ENCODE results near the gene P2RY13. TPM values are rescaled to one million over a fixed set of nuclear protein-coding genes. Genes with fewer than 3 reads are reported as not detected.

Gene P2RY13
- total and polyA plus RNA-seq, 10 of the 15 experiments (the other 5 are each of a cell fraction or from before 2014, with no cell fraction given), result not detected

DNA sequence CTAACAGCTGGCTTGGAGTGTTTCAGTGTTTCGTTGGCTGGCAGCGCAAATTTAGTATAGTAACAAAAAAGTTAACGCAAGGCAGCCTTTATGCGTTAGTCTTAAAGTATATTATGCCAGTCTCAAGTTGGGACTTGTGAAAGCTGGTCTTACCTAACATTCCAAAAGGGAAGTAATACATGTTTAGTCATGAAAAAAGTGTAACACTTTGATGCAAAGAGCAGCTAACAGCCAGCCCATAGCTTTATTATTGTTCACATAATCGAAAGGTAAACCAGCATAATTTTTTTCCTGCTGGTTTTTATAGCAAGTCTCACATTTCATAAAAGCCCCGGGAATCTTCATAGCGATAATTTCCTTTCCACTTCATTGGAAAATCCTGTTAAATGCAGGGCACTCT is 10.4 kb downstream of the P2RY13 start (continued):
- no peak for TF ChIP-seq ZZZ3 (IDR thresholded peaks at IDR 0.05; ENCODE audit: control insufficient read depth, insufficient read length, low read depth)
- no peak for TF ChIP-seq GABPA (IDR thresholded peaks at IDR 0.05; ENCODE audit: low read depth)
- TF ChIP-seq NFYB (IDR thresholded peaks at IDR 0.05; ENCODE audit: insufficient read depth, low read depth, low read length), result no peak

DNA sequence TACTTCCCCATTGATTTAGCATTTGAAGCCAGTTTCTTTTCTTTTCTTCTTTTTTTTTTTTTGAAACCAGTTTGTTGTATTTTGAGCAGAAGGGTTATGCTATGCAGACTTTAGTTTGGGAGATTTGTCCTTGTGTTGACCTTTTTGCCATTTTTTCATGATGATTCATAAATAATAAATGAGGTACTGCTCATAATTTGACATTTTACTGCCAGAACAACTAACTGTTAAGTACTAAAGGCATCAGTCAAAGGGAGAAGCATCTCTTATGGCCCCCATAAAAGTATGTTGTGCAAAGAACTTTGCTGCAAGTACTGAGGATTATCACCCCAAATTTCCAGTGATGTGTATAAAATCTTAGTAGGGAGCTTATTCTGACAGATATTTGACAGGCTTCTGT is 11.0 kb downstream of the P2RY13 start:
- Histone ChIP-seq H3K9ac (ENCODE audit: control insufficient read depth, insufficient read depth, low read length) (no peak overlapping the region), H3K4me2 (ENCODE audit: control insufficient read depth, insufficient read depth) (no peak overlapping the region), H3K4me1 (ENCODE audit: control insufficient read depth, insufficient read depth, low read length) (no peaks in the 10 kb centered on the region), H3K36me3 (ENCODE audit: control insufficient read depth in 2 of 2, insufficient read depth in 2 of 2, low read length in 1 of 2) (no peaks in the 10 kb centered on the region), H3K27ac (ENCODE audit: control insufficient read depth, insufficient read depth) (no peak overlapping the region), H3K9me3 (replicated peaks; ENCODE audit: control insufficient read depth, insufficient read depth, low read length) (no peaks in the 10 kb centered on the region), H3K27me3 (replicated peaks in 1 of 2; ENCODE audit: control insufficient read depth in 2 of 2, insufficient read depth in 2 of 2, low read length in 1 of 2) (no peaks in the 10 kb centered on the region; a peak in 2 of 4 replicates), H2AFZ (ENCODE audit: control insufficient read depth, low read depth, low read length) (no peak overlapping the region), H4K20me1 (ENCODE audit: control insufficient read depth, insufficient read depth) (no peaks in the 10 kb centered on the region), H3K79me2 (ENCODE audit: control insufficient read depth, insufficient read depth, low read length) (no peaks in the 10 kb centered on the region), H3K4me3 (no peak overlapping the region)
- in situ Hi-C loops (cut with MboI), result no loop called here
- FAIRE-seq, result no peak
- POLR2A ChIA-PET, result no interaction called here
- CTCF ChIA-PET, result interaction anchor here (1.5 kb wide), 1 partner anchor 10 kb away, joined by 3 read pairs; no protein-coding TSS in a partner anchor
- ATAC-seq, result no peak
- RAD21 ChIA-PET (ENCODE audit: unreplicated experiment), result no interaction called here
- DNase-seq (ENCODE audit: low read depth, low spot score), result no peak
- SMC1A ChIA-PET (ENCODE audit: uncharacterized antibody, unreplicated experiment), result no interaction called here
- no TSS peak for BruUV-seq (replicated peaks)
- TF ChIP-seq GABPA (IDR thresholded peaks at IDR 0.05; ENCODE audit: low read depth), result no peak
- TF ChIP-seq BRCA1 (IDR thresholded peaks at IDR 0.05; ENCODE audit: low read depth, low read length), result no peak
- no peak for TF ChIP-seq HDAC6 (IDR thresholded peaks at IDR 0.05; ENCODE audit: unreplicated experiment)
- TF ChIP-seq, protein P1, sequence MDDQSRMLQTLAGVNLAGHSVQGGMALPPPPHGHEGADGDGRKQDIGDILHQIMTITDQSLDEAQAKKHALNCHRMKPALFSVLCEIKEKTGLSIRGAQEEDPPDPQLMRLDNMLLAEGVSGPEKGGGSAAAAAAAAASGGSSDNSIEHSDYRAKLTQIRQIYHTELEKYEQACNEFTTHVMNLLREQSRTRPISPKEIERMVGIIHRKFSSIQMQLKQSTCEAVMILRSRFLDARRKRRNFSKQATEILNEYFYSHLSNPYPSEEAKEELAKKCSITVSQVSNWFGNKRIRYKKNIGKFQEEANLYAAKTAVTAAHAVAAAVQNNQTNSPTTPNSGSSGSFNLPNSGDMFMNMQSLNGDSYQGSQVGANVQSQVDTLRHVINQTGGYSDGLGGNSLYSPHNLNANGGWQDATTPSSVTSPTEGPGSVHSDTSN (IDR thresholded peaks at IDR 0.05; ENCODE audit: insufficient replicate concordance, low read depth, low read length), result no peak
- no peak for TF ChIP-seq NR2C2 (IDR thresholded peaks at IDR 0.05; ENCODE audit: borderline replicate concordance, control insufficient read depth, insufficient read length, low read depth)
- no peak for TF ChIP-seq CBX3 (IDR thresholded peaks at IDR 0.05; ENCODE audit: borderline replicate concordance, low read depth)
- no peak for TF ChIP-seq CHD4 (IDR thresholded peaks at IDR 0.05)
- TF ChIP-seq NRF1 (conservative IDR thresholded peaks at IDR 0.05; ENCODE audit: low read depth, low read length), result no peak
- TF ChIP-seq KDM1A (IDR thresholded peaks at IDR 0.05; ENCODE audit: borderline replicate concordance), result no peak
- no peak for TF ChIP-seq POLR2A (IDR thresholded peaks at IDR 0.05; ENCODE audit: low read depth, low read length)
- TF ChIP-seq CBFB (IDR thresholded peaks at IDR 0.05; ENCODE audit: low read depth), result no peak
- TF ChIP-seq TAF1 (IDR thresholded peaks at IDR 0.05; ENCODE audit: borderline replicate concordance, low read depth, low read length), result no peak
- TF ChIP-seq EED (IDR thresholded peaks at IDR 0.05; ENCODE audit: low read depth), result no peak
- TF ChIP-seq RCOR1 (conservative IDR thresholded peaks at IDR 0.05; ENCODE audit: low read depth, low read length), result no peak
- TF ChIP-seq SP1 (IDR thresholded peaks at IDR 0.05; ENCODE audit: low read depth, low read length), result no peak
- TF ChIP-seq TBL1XR1 (IDR thresholded peaks at IDR 0.05; ENCODE audit: low read depth, low read length), result no peak
- TF ChIP-seq KAT2A (conservative IDR thresholded peaks at IDR 0.05; ENCODE audit: control insufficient read depth, low read depth, low read length), result no peak
- intact Hi-C loops (cut with micrococcal nuclease; ENCODE audit: unreplicated experiment), result no loop called here
